GM21381 (cell line): Measurements from ENCODE around the gene SLC41A1.
"Not testable (repeated sequence)": the region's sequence is repeated elsewhere in the genome, so short reads cannot be mapped to it uniquely, and the experiment has no call there.

ENCODE experiments used
- ATAC-seq: cut with Tn5 transposase; IDR thresholded peaks from one replicate; pipeline ENCODE4 v1.9.1; 2021; ENCODE audit warnings: mild to moderate bottlenecking, moderate library complexity; ENCODE audit not compliant: unreplicated experiment

Gene SLC41A1

DNA sequence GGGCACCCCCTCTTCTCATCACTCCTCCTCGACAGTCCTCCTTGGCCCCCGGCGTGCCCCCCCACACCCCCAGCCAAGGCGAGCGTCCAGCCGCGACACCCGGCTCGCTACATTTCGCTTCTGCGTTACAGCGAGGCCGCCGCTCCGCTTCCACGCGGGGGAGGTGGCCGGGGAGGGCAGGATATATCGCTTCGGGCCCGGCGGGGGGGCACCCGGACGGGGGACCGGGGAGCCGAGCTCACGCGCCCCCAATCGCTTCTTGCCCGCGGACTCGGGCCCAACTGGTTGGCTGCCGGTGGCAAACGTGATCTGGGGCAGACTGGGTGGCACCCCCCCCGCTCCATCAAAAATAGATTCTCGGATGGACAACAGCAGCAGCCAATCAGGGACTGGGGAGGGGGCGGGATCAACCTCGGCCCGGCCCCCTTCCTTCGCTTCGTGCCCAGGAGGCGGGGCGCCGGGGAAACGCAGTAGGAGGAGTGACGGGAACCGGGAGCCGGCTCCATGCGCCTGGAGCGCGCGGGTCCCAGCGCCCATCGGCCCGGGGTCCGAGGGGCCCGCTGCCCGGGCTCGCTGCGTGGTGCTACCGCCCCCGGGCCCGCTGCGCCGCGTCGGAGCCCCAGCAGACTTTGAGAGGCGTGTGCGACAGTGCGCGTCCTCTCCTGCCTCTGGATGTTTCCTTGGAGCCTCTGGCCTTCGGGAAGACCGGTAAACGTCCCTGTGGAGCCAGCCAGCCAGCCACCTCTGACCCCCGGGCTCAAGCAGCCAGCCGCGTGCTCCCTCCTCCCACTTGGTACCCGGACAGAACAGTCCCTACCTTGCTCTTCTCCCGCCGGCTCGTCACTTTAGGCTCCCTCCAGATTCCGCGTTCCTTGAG, at the start of gene SLC41A1:
TSS of gene SLC41A1 (minus strand) at position 321 of the 877 bp plus-strand sequence. CDS start 2,757 bp downstream, outside the sequence.
- ATAC-seq = peak; percentile 82

DNA sequence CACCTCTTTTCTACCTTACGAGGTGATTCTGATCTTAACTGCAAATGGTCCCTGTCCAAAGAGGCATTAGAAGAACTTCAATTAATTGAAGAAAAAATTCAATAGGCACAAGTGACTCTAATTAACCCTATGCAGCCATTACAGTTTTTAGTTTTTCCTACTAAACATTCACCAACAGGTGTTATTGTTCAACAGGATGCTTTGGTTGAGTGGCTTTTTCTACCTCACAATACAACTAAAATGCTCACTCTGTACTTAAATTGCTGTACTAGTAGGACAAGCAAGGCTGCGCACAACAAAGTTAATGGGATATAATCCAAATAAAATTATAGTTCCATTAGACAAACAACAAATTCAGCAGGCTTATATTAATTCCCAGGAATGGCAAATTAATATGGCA, 48.5 kb upstream of the SLC41A1 start:
- no peak for ATAC-seq

DNA sequence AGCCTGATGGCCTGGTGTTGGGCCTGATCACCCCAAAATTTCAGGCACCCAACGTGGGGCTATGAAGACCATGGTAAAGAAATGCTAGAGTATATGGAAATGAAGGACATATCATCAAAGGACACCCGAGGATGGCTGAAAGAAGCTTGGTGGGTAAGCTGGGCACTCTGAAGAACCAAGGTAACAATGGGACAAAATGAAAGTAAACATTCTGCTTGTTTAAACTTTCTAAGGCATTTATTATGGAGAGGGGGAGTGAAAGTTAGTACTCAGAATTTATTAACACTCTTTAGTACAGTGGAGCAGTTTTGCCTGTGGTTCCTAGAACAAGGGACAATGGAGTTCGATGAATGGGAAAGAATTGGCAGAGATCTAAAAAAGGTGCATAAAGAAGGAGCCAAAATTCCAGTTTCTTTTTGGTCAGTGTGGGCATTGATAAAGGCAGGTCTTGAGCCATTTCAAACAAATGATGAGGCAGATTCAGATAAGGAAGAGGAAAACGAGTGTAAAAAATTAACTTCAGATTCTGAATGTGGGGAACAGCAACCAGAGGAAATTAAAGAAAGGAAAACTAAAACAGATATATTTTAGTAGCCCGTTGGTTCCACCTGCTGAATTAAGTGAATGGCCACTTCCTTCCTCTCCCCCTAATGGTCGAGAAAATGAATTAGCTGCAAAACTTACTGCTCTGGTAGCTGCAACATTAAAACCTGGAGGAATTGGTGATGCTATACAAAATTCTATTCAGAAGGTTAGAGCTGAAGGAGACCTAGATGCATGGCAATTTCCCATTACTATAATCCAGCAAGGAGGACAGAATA, 45.4 kb upstream of the SLC41A1 start:
- no peak for ATAC-seq

DNA sequence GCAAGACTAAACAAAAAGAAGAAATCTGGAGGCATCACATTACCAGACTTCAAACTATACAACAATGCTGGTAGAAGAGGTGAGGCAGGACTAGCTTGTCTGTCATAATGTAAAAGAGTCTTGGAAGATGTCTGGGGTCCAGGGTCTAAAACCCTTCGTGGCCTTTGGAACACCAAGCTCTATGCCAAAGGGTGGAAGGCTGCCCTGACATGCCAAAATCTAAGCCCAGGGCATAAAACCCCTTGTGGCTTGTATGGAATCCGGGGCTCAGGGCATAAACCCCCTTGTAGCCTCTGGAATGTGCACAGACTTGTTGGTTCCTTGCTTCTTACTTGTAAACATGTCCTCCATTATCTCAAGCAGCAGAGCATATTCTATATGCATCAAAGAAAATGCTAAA, 44.5 kb upstream of the SLC41A1 start:
- ATAC-seq = not testable (repeated sequence)

- ATAC-seq = no peak
These were observed 43.4 kb upstream of the SLC41A1 start for GRCh38 chr1:205856433-205856832.

DNA sequence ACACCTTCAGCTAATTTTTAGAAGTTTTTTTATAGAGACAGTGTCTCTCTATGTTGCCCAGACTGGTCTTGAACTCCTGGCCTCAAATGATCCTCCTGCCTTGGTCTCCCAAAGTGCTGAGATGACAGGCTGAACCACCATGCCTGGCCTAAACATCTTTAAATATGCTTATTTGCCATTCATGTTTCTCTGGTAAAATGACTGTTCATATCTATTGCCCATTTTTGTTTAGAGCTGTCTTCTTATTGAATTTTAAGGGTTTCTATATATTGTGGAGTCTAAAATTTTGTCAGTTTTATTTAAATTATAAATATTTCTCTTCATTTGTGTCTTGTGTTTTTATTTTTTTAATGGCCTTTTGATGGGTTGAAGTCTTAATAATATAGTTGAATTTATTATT, 40.0 kb upstream of the SLC41A1 start:
- no peak for ATAC-seq

- ATAC-seq = no peak
These were observed 39.0 kb upstream of the SLC41A1 start for GRCh38 chr1:205851993-205852392.

DNA sequence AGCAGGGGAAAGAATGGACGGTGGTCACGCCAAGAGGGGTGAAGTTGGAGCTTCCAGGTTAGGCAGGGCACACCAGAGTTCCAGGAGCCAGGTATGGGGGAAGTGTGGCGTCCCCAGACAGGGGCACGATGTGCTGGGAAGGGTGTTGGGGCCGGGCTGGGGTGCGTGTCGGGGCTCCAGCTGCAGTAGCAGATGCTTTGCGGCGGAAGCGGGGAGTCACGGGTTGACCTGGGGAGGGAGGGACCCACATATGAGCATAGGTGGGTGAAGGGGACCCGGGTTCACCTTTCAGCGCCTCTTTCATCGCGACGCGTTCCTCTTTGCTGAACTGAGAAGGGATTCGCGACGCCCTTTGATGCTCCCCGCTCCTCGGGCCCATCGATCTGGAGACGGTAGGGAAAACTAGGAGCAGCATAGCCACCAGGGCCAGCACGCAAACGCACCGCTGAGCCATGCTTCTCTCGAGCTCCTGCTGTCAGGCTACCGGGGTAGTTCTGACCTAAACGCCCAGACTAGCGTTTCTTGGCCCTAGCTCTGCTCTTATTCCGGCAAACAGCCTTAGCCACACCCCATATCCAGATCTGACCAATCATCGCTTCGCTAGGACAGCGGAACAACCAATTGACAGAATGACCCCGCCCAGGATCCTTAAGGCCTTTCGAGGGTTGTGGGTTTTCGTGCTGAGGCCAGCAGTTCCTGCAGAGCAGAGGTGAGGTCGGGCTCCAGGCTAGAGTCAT, 36.8 kb upstream of the SLC41A1 start, which contains the start of gene PM20D1:
TSS of gene PM20D1 (minus strand) at position 514 of the 737 bp plus-strand sequence. CDS start at position 454, 60 bp downstream.
- peak; percentile 93 for ATAC-seq

- no peak for ATAC-seq
These were observed 30.2 kb upstream of the SLC41A1 start for GRCh38 chr1:205843036-205843859.

GRCh38 chr1:205842229-205842628, 29.2 kb upstream of the SLC41A1 start:
- no peak for ATAC-seq

- ATAC-seq = no peak
These were observed 27.3 kb upstream of the SLC41A1 start for GRCh38 chr1:205840146-205840923.

GRCh38 chr1:205837382-205837970, 24.5 kb upstream of the SLC41A1 start:
- ATAC-seq = no peak

DNA sequence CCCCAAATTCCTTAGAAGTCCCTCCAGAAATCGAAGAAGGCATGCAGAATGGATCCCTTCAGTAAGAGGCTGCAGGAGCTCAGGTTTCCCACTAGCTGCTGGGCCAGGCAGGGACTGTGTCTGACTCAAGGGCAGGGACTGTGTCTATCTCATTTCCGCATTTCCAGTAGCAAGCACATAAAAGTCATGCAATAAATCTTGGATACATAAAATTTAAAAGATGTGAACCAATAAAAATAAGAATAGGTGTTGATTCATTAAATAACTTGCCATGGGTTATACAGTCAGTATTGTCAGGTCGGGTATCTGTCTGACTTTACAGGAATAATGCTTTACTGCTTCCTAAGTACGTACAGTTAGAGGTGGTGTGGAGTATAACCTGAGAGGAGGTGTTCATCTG, 21.8 kb upstream of the SLC41A1 start:
- ATAC-seq = no peak

- no peak for ATAC-seq
These were observed 19.3 kb upstream of the SLC41A1 start for GRCh38 chr1:205832326-205832751.

GRCh38 chr1:205827623-205828022, 14.6 kb upstream of the SLC41A1 start:
- ATAC-seq = no peak

GRCh38 chr1:205826995-205827394, 14.0 kb upstream of the SLC41A1 start:
- ATAC-seq = no peak

DNA sequence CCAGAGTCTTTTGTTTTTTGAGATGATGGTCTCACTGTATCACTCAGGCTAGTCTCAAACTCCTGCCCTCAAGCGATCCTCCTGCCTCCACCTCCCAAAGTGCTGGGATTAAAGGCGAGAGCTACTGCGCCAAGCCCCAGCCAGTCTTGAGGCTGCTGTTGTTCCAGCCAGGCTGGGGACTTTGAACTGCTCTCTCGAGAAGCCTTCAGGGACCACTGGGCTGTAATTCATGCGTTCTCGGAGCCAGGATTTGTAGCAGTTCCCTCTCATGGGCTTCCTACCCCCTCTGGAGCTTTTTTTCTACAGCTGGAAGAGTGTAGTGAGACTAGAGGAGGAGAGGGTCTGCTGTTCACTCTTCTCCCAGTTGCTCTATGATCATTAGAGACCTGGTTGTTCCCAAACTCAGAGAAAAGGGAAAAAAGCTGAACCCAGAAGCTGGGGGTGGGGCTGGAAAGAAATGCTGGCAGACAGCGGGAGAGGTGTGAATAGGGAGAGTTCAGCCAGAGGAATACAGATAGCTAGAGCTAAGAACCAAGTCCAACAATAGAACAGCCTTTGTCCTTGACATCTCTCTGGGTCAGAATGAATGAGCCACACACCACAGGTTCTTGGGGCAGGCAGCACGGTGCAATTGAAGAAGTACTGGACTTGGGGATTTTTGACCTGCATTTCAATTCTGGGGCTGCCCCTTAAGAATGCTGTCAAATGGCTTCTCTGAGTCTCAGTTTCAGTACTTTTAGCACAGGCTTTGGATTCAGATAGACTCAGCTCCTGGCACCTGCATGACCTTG, 13.2 kb upstream of the SLC41A1 start:
- peak; percentile 49 for ATAC-seq

DNA sequence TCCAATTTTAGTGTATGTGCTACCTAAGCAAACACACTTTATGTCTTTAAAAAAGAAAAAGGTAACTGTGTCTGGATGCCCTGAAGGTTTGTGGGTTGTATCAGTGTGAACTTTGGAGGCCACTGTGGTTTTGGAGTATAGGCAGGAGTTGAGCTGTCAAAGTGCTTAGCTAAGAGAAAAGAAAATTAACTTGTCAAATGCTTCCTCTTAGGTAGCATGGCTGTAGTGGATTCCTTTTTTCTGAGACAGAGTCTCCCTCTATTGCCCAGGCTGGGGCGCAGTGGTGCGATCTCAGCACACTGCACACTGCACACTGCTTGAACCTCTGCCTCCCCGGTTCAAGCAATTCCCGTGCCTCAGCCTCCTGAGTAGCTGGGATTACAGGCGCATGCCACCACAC, 11.2 kb upstream of the SLC41A1 start:
- no peak for ATAC-seq
